ENCODE results near the gene NECAP2.

GRCh38 chr1:16443975-16444770, 3.6 kb downstream of the NECAP2 start:
- TF ChIP-seq CTCF (IDR thresholded peaks at IDR 0.05) (no peak), POLR2A (IDR thresholded peaks at IDR 0.05) (no peak)

Measured in adrenal gland (tissue), 5 donors.